GM21360 (cell line): ENCODE data around the gene SLC35E3.
"Not testable (repeated sequence)": the region's sequence is repeated elsewhere in the genome, so short reads cannot be mapped to it uniquely, and the experiment has no call there.

Experiments used
- ATAC-seq: cut with Tn5 transposase; IDR thresholded peaks from one replicate; pipeline ENCODE4 v1.9.1; 2021; ENCODE audit warnings: mild to moderate bottlenecking, moderate library complexity; ENCODE audit not compliant: unreplicated experiment

SLC35E3 gene

GRCh38 chr12:68811573-68811972 lies 65.6 kb downstream of the SLC35E3 start:
- not testable (repeated sequence) for ATAC-seq

DNA sequence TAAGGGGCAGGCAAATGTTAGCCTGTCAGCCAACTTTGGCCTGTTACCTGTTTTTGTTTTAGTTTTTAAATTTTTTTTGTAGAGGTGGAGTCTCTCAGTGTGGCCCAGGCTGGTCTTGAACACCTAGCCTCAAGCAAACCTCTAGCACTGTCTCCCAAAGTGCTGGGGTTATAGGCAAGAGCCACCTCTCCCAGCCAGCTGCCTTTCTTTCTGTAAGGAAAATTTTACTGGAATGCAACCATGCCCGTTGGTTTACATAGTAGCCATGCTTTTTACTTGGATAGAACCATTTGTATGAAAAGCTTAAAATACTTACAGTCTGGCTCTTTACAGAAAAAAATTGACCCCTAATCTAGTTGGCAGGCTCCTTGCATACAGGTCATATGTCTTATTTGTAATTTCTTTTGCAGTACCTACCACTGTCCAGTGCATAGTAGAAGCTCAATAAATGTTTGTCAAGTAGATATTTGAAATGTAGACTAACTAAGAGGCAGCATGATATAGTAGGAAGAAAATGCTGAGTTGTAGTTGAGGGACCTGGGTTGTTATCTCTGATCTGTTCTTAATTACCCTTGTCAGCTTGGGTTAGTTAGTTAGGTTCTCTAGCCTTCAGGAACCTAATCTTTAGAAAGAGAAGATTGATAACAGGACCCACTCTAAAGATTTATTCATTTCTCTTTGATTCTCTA lies 66.7 kb downstream of the SLC35E3 start:
- no peak for ATAC-seq

DNA sequence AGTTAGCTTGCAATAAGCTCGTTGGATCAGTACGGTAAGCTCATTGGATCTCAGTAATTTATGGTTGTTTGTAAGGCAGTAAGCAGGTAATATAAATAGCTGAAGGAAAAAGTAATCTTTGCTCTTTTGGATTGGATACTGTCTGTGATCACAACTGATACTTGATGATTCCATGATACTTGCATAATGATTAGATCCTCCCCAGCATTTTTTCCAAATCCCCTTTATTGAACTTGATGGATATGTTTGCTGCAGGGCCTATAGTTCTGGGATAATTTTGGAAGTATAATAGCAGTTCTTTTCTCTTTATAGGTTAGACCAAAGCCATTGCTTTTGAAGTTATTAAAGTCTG lies 67.2 kb downstream of the SLC35E3 start:
- no peak for ATAC-seq

- no peak for ATAC-seq
Measured at GRCh38 chr12:68814490-68815231, 68.7 kb downstream of the SLC35E3 start.

DNA sequence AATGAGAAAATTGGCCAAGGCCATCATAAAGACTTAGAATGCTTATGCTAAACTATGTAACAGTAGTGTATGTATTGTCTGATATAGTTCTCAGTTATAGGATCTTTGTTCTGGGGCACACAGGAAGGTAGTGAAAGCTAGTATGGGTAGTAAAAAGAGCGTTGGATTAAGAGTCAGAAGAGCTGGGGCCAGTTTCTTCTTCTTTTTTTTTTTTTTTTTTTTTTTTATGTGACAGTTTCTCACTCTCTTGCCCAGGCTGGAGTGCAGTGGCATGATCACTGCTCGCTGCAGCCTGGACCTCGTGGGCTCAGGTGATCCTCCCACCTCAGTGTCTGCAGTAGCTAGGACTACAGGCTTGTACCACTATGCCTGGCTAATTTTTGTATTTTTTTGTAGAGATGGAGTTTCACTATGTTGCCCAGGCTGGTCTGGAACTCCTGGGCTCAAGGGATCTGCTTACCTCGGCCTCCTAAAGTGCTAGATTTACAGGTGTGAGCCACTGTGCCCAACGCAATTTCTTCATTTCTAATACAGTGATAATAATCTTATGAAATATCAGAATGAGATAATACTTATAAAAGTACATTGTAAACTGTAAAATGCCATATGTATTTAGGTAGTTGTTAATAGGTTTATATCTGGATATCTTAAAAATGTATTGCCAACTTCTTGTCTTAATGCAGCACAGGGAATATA lies 69.4 kb downstream of the SLC35E3 start:
- ATAC-seq, result no peak

DNA sequence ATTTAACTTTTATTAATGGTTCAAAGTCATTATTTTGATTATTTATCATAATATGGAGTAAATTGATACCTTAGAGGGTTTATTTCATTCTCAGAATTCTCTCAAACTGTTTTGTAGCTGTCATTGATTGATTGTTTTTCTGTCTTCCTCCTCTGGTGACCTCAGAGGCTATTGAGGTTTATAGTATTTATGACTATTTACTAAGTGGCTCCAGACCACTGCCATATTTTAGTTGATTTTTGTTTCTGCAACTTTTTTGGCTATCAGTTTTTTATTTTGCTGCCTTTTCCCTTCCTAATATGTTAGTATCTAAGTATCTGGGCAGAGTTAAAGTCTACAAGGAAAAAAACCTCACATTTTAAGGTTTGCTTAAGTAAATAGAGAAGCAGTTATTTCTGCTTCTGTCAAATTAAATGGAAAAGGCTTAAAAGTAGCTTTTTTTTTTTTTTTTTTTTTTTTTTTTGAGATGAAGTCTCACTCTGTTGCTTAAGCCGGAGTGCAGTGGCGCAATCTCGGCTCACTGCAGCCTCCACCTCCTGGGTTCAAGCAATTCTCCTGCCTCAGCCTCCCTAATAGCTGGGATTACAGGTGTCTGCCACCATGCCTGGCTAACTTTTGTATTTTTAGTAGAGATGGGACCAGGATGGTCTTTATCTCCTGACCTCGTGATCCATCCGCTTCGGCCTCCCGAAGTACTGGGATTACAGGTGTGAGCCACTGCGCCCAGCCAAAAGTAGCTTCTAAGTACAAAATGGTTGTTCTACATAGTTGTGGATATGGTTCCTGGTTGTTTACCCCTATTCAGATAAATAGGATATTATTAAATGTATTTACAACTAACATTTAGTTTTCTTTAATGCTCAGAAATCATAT lies 70.2 kb downstream of the SLC35E3 start:
- no peak for ATAC-seq

GRCh38 chr12:68819481-68819880 lies 73.5 kb downstream of the SLC35E3 start:
- ATAC-seq, result not testable (repeated sequence)

DNA sequence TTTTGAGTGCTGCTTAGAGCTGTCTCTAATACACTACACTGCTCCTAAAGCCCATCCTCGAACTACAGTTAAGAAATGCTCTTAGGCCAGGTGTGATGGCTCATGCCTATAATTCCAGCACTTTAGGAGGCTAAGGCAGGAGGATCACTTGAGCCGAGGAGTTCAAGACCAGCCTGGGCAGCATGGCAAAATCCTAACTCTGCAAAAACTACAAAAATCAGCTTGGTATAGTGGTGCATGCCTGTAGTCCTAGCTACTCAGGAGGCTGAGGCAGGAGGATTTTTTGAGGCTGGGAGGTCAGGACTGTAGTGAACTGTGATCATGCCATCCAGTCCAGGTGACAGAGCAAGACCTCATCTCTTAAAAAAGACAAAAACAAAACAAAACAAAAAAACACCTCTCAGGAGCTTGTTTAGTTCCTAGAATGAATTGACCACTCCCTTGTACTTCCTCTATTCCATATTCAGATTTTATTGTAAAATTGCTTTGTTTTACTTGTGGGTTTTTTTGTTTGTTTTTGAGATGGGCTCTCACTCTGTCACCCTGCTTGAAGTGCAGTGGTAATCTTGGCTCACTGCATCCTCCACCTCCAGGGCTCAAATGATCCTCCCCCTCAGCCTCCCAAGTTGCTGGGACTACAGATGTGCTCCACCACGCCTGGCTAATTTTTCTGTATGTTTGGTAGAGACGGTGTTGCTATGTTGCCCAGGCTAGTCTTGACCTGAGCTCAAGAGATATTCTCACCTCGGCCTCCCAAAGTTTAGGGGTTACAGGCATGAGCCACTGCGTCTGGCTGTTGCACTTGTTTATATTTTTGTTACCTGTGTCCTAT lies 75.6 kb downstream of the SLC35E3 start:
- ATAC-seq, result no peak

- ATAC-seq, result no peak
Measured at GRCh38 chr12:68823696-68824095, 77.7 kb downstream of the SLC35E3 start.

DNA sequence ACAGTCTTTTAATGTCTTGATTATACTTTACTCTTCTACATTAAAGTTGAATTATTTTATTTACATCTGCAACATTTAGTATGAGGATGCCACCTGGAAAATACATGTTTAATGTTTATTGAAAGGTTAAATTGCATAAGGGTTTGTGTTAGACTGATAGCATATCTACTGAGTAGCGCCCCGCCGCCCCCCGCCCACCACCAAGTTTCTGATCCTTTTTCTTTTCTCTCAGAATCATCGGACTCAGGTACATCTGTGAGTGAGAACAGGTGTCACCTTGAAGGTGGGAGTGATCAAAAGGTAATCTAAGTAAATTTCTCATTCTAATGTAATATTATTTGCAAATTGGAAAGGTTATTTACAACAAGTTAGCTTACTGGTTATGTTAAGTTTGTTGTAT lies 78.2 kb downstream of the SLC35E3 start:
- no peak for ATAC-seq

DNA sequence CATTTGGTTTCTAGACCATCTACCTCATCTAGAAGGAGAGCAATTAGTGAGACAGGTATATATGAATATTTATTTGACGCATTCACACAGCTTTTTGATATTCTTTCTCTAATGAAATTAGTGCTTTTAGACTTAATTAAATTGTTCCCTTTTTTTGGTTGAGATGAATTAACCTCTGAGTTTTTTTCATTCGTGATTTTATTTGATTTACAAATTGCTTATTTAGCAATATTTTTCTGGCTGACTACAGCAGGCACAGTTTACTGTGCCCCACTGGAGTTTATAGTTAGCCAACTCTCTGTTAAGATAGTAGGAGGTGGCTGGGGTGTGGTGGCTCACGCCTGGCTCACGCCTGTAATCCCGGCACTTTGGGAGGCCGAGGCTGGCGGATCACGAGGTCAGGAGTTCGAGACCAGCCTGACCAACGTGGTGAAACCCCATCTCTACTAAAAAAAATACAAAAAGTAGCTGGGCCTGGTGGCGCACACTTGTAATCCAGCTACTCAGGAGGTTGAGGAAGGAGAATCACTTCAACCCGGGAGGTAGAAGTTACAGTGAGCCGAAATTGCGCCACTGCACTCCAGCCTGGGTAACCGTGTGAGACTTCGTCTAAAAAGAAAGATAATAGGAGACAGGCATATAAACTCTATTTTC lies 78.7 kb downstream of the SLC35E3 start:
- ATAC-seq, result no peak

GRCh38 chr12:68825569-68826217 lies 79.7 kb downstream of the SLC35E3 start:
- ATAC-seq, result no peak

DNA sequence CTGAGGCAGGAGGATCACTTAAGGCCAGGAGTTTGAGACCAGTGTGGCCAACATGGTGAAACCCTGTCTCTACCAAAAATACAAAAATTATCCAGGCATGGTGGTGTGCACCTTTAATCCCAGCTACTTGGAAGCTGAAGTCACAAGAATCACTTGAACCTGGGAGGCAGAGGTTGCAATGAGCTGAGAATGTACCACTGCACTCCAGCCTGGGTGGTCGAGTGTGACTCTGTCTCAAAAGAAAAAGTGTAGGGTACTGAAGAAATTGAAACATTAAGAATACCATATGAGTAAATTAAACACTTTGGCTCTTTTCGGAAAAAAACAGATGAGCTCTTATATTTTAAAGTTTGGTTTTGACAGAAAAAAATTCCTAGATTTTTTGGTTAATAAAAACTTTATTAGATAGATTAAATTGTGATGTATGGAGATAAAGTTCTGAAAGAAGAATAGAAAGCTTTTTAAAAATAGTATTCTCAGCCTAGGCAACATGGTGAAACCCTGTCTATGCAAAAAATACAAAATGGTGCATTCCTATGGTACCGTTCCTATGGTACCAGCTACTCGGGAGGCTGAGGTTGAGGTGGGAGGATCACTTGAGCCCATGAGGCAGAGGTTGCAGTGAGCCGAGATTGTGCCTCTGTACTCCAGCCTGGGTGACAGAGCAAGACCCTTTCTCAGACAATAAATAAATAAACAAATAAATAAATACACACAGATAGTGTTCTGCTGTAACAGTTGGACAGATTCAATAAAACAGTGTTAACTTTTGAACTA lies 82.1 kb downstream of the SLC35E3 start:
- no peak for ATAC-seq

GRCh38 chr12:68828672-68829068 lies 82.7 kb downstream of the SLC35E3 start:
- ATAC-seq, result no peak
